Measurements from ENCODE around the gene AP1S2.
"Not testable (repeated sequence)": the region's sequence is repeated elsewhere in the genome, so short reads cannot be mapped to it uniquely, and the experiment has no call there.

AP1S2 gene

DNA sequence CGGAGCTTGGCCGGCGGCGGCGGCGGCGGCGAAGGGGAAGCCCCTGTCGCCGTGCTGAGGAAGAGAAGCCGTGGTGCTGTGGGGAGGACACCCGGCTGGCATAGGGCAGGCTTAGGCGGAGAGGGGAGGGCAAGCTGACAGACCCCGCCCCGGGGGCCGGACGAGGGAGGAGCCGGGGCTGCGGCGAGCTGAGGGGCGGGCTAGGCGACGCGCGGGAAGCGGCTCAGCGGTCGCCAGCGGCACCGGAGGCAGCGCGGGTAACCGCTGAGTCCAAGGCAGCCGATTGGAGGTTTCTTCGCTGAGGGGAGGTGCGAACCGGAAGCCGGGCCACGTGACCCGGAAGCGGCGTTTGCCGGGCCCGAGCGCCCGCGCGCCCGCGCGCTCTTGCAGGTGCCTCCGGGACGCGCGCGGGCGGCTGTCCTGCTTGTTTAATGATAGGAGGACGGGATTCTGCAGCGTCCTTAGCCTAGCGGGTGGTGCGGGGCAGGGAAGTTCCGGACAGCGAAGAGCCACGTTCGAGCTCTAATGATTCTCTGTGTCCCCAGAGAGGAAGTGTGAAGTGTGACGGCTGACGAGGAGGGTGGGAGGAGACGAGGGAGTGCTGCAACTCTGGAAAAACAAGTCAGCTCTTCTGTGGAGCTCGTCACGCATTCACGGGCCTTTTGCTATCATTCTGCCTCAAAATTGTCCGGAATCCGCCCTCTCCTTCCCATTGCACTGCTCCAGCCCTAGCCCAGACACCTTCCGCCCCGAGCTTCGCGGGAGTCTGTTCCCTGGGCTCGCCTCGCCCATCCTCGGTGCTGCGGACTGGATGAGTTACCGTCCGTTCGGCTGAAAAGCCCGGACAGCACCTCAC, at the start of gene AP1S2:
Gene AP1S2 (minus strand): TSS at position 102 of the 856 bp plus-strand sequence. CDS start 2,289 bp downstream, outside the sequence.
- DNase-seq = peak; percentile 82 to 92

DNA sequence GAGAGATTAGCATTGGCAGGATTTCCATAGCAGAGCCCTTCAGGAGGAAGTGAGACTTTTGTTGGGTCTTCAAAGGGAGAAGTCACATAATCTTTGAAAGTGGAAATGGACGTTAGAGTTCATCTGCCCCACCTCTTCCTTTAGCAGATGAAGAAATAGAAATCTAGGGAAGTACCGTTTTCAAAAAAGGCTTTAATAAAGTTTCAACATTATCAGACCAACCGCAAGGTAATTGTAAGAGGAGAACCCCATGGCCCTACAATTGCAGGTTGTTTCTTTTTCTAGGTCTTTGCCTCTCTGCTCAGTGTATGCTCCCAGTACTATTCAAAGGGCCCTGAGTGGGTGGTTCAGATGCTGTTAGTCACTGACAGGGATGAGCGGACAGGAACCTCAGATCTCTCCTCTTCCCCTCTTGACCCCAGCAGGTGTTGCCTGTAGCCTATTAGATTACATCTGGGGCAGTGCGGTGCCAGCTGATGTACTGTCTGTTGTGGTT, 48.6 kb upstream of the AP1S2 start:
- DNase-seq = no peak

- no peak for DNase-seq
Observed at GRCh38 chrX:15895334-15895733, 40.7 kb upstream of the AP1S2 start.

DNA sequence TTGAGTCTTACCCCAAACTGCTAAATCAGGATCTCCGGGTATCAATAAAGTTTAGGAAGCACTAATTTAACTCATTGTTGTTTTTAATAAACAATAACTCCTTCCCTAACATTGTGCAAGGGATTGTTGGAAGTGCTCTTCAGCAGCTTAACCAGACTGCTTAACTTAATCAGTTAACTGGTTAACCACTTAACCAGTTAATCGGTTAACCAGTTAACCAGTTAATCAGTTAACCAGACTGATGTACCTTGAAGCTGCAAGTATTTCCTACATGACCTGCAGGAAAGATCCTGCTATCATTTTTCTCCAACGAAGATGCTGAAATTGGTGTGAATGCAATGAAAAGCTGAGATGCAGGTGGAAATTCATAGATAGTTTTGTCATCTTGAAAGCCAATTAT, 40.1 kb upstream of the AP1S2 start:
- no peak for DNase-seq

GRCh38 chrX:15890463-15890862, 35.9 kb upstream of the AP1S2 start:
- DNase-seq = no peak

DNA sequence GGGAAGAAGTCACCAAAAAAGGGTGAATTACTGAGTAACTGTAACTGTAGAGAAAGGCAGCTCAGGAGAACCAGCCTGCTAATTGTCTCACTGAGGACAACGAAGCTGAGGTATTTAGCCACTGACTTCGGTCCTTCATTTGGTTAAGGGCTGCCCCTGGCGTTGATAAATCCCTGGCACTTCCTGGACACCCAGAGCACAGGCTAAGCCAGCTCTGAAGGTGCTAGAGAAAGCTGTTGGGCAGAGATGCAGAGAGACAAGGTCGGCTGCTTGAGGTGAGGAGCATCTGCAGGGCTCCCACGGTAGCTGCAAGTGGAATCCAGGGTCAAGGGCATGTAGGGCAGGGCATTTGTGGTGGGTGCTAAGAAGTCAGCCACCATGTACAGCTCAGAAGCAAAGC, 33.4 kb upstream of the AP1S2 start:
- no peak for DNase-seq

DNA sequence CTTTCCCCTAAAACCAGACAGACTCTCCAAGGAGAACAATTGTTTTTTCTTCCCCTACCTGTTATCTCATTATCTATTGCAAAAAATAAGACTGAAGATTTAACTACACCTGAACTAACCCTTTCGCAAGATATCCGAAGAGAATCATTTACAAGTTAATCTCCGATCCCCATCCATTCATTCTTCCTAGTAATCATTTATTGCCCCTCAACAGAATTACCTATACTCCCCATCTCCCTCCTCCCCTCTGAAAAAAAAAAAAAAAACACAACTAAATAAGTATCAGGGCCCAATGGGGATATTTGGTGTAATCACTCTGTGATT, 28.9 kb upstream of the AP1S2 start:
- DNase-seq = no peak

- DNase-seq = no peak
Observed at GRCh38 chrX:15882704-15883539, 28.3 kb upstream of the AP1S2 start.

- DNase-seq = no peak
Observed at GRCh38 chrX:15881381-15881897, 26.8 kb upstream of the AP1S2 start.

GRCh38 chrX:15877914-15878313, 23.3 kb upstream of the AP1S2 start:
- not testable (repeated sequence) for DNase-seq

DNA sequence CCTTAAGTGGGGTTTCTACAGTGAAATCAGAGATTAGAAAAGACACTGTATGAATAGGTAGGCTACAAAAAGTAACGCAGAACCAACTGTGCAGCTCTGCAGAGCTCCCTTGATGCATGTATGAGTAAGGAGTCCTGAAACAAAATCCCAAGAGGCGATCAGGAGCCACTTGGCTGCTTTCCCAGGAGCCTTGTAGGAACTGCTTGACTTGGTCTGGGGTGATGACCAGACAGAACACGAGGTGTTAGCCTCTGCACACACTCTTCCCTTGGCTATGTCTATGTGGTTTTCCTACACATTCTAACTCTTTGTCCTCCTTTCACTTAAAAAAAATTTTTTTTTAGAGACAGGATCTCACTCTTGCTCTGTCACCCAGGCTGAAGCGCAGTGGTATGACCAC, 22.8 kb upstream of the AP1S2 start:
- peak in 1 of 2 experiments; percentile 39 for DNase-seq

- DNase-seq = no peak
Observed at GRCh38 chrX:15874672-15875071, 20.1 kb upstream of the AP1S2 start.

DNA sequence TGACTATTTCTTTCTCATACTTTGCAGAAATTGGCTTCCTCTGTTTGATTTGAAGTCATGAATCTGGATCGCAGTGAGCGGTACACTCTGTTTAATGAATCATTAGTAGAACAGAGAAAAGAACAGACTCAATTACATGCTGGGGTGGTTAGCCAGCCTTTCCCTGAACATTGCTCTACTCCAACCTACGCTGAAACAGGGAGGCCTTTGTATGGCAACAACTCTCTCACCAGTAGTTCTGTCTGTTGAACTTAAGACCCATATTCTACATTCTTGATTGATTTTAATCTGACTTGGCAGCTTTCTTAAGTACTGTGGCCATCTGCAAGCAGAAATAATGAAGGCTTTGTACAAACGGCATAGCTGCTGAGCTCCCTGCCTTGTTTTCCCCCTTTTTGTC, 19.0 kb upstream of the AP1S2 start:
- no peak for DNase-seq

- no peak for DNase-seq
Observed at GRCh38 chrX:15870310-15870709, 15.7 kb upstream of the AP1S2 start.

DNA sequence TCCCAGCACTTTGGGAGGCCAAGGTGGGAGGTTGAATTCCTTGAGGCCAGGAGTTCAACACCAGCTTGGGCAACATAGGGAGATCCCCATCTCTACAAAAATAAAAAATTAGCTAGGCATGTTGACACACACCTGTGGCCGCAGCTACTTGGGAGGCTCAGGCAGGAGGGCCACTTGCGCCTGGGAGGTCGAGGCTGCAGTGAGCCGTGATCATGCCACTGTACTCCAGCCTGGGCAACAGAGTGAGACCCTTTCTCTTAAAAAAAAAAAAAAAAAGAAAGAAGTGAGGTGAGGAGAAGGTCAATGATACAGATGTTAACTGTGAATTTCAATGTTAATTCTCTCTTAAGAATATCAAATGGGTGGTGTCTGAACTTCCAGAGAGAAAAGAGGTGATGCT, 15.1 kb upstream of the AP1S2 start:
- DNase-seq = no peak

GRCh38 chrX:15866147-15866546, 11.5 kb upstream of the AP1S2 start:
- DNase-seq = no peak

- DNase-seq = no peak
Observed at GRCh38 chrX:15864629-15865028, 10.0 kb upstream of the AP1S2 start.

DNA sequence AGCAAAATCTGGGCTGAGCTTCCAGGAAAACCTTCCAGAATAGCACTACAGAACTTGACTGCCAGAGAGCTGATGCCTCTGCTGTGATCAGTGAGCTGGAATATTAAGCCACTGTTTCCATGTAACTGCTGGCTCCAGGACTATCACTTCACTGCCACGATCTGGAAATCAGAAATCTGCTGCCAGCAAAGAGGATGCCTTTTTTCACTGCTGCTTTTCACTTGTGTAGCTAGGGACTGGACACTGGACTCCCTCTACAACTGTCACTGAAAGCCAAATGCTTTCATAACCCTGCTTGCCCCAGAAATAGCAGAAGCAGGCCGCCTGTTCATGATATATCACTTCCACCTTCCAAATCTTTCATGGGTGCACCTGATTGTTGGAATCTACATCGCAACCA, 9.4 kb upstream of the AP1S2 start:
- peak in 1 of 2 experiments; percentile 41 for DNase-seq

- DNase-seq = no peak
Observed at GRCh38 chrX:15860921-15861320, 6.3 kb upstream of the AP1S2 start.

DNA sequence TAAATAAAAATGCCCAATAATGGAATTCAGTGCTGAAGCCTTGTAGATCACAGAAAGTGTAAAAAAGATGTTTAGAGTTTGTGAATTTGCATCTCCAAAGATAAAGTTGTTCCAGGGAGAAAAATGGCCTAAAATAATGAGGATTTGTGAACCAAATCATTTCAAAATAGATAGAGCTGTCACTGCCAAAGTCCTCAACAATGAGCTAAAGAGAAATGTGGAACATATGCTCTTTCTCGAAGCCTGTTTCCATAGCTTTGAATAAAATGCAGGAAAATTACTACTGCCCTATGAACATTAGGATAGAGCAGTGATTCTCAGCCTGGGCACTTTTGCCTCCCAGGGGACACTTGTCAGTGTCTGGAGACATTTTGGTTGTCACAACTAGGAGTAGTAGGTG, 3.4 kb upstream of the AP1S2 start:
- no peak for DNase-seq

- DNase-seq = peak; percentile 28 to 50
Observed at GRCh38 chrX:15856636-15857035, 2.0 kb upstream of the AP1S2 start.

- DNase-seq = no peak
Observed at GRCh38 chrX:15856222-15856587, 1.6 kb upstream of the AP1S2 start.

- no peak for DNase-seq
Observed at GRCh38 chrX:15855568-15856221, 1.1 kb upstream of the AP1S2 start.

Data from NCI-H446 (cell line).